ENCODE measurements around the gene SMYD3. TPM values are rescaled to one million over a fixed set of nuclear protein-coding genes. Genes with fewer than 3 reads are reported as not detected.

The SMYD3 gene
- total and polyA plus RNA-seq, 9 of the 15 experiments (the other 6 are each of a cell fraction or from before 2014, with no cell fraction given): 128 to 440 (median 197) TPM

DNA sequence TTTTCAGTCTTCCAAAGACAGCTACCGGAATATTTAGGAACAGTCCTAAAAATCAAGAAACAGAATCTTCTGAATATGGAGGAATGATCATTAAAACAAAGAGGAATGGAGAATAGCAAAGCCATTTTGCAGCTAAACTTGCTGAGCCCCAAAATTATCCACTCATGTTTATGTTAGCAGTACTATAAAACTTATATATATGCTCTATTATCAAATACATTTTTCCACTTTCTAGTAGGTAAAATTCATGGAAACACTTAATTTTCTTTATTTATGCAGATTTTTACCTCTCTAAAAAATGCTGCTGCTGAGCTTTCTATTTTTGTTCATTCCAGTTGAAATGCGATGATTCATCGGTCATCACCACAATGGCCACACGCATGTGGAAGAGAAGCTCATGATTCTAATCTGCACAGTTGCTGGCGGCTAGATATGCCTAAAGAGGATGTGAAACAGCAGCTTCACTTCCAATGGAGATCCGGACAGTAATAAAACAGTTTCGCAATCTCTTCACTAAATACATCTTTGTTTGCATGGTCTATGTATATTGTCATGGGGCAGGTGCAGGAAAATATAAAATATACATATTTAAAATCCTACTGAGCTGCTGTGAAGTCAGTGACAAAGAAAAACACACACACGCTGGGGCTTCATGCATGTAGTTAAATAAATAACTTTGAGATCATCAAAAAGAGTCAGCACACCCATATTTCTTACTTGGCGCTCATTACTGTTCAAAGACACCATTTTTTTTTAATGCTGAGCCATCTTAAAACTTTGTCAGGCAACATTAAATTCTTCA is 292.2 kb downstream of the SMYD3 start (continued):
- no peak for TF ChIP-seq SIN3B (IDR thresholded peaks at IDR 0.05; ENCODE audit: low read depth)
- no peak for TF ChIP-seq ZNF232 (CRISPR knock-in tag; IDR thresholded peaks at IDR 0.05)
- TF ChIP-seq TEAD4 (IDR thresholded peaks at IDR 0.05; ENCODE audit: low read length): peak; percentile 95
- no peak for TF ChIP-seq TEAD4 (CRISPR knock-in tag; IDR thresholded peaks at IDR 0.05; ENCODE audit: borderline replicate concordance)
- TF ChIP-seq POU5F1 (IDR thresholded peaks at IDR 0.05; ENCODE audit: borderline replicate concordance, low read depth, low read length, partially characterized antibody): no peak
- peak; percentile 41; the same call in 1 of the 2 replicates for TF ChIP-seq CREB1 (IDR thresholded peaks at IDR 0.05)
- no peak for TF ChIP-seq CREB1 (CRISPR knock-in tag; IDR thresholded peaks at IDR 0.05)
- TF ChIP-seq HDAC6 (IDR thresholded peaks at IDR 0.05; ENCODE audit: low read depth, low read length): no peak
- no peak for TF ChIP-seq NCOA4 (IDR thresholded peaks at IDR 0.05; ENCODE audit: partially characterized antibody)
- no peak for TF ChIP-seq XRCC3 (IDR thresholded peaks at IDR 0.05)
- TF ChIP-seq MAFK (IDR thresholded peaks at IDR 0.05; ENCODE audit: low read length): peak; percentile 73
- TF ChIP-seq, protein P1, sequence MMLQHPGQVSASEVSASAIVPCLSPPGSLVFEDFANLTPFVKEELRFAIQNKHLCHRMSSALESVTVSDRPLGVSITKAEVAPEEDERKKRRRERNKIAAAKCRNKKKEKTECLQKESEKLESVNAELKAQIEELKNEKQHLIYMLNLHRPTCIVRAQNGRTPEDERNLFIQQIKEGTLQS (IDR thresholded peaks at IDR 0.05): peak; percentile 97
- TF ChIP-seq, protein P1 (CRISPR knock-in tag; conservative IDR thresholded peaks at IDR 0.05): peak; percentile 78
- peak; percentile 65; the same call in 1 of the 2 replicates for TF ChIP-seq ZNF75A (CRISPR knock-in tag; IDR thresholded peaks at IDR 0.05)
- TF ChIP-seq STAT5A (IDR thresholded peaks at IDR 0.05; ENCODE audit: borderline replicate concordance, low read length): peak; percentile 80; the same call in 1 of the 2 replicates
- TF ChIP-seq, protein P2, sequence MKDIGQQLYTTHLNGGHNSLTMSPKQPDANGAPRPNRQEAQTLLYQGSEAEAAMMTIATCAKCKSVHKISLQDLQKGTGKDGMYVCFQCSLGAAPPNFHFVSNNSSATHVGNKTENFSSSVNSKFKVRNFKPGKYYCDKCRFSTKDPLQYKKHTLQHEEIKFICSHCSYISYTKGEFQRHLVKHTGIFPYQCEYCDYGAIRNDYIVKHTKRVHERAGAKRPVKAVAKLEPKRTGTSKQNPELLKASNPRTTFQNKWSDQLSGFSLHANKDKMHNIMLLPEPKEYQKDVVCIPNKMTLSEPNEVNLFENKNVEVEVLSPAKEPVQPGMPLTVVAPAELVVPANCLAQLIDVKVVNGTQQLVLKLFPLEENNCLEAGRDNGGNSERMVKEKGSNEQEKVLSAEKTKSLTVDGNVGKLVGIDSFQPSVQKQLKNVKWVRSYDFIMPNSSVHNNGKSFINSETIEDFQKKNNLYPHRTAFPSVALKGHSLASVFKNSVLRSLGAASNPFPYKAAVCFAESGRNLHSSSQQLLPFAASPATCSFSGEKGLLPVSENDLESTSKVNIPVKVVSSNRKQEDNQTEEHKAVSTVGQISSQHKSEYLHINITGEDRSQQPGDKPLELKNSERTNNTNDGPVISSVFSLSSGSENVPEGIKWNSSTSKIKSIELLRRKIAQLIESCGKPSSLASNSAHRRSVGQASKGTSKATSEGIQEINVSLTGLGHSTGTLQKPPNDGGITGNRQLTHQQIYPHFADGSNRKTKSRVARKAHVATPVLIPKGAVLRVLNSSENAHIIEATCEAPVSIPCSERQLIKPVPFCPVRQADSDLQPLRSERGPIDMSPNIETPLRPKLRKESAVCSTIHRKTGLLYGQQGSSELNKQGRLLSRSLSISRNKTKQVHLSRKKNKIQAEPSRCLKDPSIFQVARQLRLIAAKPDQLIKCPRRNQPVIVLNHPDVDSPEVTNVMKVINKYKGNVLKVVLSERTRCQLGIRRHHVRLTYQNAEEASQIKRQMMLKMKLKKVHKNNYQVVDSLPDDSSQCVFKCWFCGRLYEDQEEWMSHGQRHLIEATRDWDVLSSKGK (CRISPR knock-in tag; IDR thresholded peaks at IDR 0.05): no peak
- no peak for TF ChIP-seq XRCC5 (IDR thresholded peaks at IDR 0.05; ENCODE audit: low read depth, low read length)
- TF ChIP-seq, protein P3, sequence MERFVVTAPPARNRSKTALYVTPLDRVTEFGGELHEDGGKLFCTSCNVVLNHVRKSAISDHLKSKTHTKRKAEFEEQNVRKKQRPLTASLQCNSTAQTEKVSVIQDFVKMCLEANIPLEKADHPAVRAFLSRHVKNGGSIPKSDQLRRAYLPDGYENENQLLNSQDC (CRISPR knock-in tag; IDR thresholded peaks at IDR 0.05): no peak
- no peak for TF ChIP-seq NFE2L1 (tag; IDR thresholded peaks at IDR 0.05; ENCODE audit: borderline replicate concordance, low read depth)
- TF ChIP-seq POLR3A (IDR thresholded peaks at IDR 0.05; ENCODE audit: borderline replicate concordance, extremely low read depth, insufficient read depth, insufficient read length): no peak
- no peak for TF ChIP-seq XRCC4 (IDR thresholded peaks at IDR 0.05; ENCODE audit: extremely low read depth, insufficient read depth, insufficient read length)
- no peak for TF ChIP-seq TCFL5 (CRISPR knock-in tag; conservative IDR thresholded peaks at IDR 0.05)
- peak; percentile 45 for TF ChIP-seq TAF1 (IDR thresholded peaks at IDR 0.05; ENCODE audit: control insufficient read depth, extremely low read depth, insufficient read depth, low read length, severe bottlenecking)
- TF ChIP-seq NEUROD1 (IDR thresholded peaks at IDR 0.05; ENCODE audit: borderline replicate concordance, low read depth, low read length, partially characterized antibody): peak; percentile 94

Measured in K562 (cell line).